22Rv1 (cell line): ENCODE data around the gene HOXB9.

Source experiments
- ZFX ChIP-seq: fragments of 450-650 bp; IDR thresholded peaks from 2 replicates; pipeline ENCODE4 v1.6.1; 2017; ENCODE audit warnings: antibody characterized with exemption, borderline replicate concordance
- TF ChIP-seq, protein P1 (sequence below): fragments of 450-650 bp; IDR thresholded peaks from 2 replicates; pipeline ENCODE4 v1.5.1; 2017; ENCODE audit warnings: mild to moderate bottlenecking

DNA sequence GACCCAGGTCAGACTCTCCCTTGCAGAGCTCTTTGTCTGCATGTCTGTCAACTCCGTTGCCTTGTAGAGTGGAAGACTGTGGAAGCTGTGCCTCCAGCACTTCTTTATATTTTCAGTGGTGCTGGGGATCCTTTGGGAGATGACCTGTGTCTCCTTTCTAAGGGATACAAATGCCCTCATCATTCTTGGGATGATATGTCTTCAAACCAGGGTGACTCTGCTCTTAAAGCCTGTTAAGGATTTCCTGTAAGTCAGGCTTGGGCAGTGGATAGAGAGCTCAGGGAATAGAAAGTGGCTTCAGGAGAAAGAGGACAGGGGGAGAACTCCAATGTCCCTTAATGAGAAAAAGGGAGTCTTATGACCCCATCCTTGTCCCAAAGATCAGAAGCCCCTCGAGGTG is 37.6 kb downstream of the HOXB9 start:
- TF ChIP-seq, protein P1, sequence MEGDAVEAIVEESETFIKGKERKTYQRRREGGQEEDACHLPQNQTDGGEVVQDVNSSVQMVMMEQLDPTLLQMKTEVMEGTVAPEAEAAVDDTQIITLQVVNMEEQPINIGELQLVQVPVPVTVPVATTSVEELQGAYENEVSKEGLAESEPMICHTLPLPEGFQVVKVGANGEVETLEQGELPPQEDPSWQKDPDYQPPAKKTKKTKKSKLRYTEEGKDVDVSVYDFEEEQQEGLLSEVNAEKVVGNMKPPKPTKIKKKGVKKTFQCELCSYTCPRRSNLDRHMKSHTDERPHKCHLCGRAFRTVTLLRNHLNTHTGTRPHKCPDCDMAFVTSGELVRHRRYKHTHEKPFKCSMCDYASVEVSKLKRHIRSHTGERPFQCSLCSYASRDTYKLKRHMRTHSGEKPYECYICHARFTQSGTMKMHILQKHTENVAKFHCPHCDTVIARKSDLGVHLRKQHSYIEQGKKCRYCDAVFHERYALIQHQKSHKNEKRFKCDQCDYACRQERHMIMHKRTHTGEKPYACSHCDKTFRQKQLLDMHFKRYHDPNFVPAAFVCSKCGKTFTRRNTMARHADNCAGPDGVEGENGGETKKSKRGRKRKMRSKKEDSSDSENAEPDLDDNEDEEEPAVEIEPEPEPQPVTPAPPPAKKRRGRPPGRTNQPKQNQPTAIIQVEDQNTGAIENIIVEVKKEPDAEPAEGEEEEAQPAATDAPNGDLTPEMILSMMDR = no peak
- no peak for TF ChIP-seq ZFX
